Coronary artery (tissue), 2 donors: ENCODE results near the gene ZNRF2.
A peak's percentile ranks its signal among the peaks of the same experiment; 100 is the strongest.

Experiments used
- DNase-seq: peaks from one replicate; pipeline ENCODE4 v3.0.0-alpha.2; 2017; ENCODE audit warnings: low spot score
- H3K27ac ChIP-seq, 2 donors: fragments of 200-600 bp; sonication (generic); one replicate each; pipeline ENCODE4 v1.5.1; 2016 to 2019
- H3K4me3 ChIP-seq: fragments of 200-600 bp; sonication (generic); 2 replicates; pipeline ENCODE4 v1.5.1; 2016; ENCODE audit warnings: mild to moderate bottlenecking, moderate library complexity
- CTCF ChIP-seq: fragments of 200-600 bp; sonication (generic); IDR thresholded peaks from one replicate; pipeline ENCODE4 v1.5.1; 2019; ENCODE audit warnings: antibody characterized with exemption

ZNRF2 gene

GRCh38 chr7:30284298-30285066 lies at the start of gene ZNRF2:
TSS of gene ZNRF2 (plus strand) at chr7:30284597. CDS start at chr7:30285358, 761 bp downstream.
- Histone ChIP-seq H3K4me3 (peak within 1 kb of the TSS; percentile 92), H3K27ac (peak within 1 kb of the TSS; percentile 95 to 98)
- peak; percentile 100 for DNase-seq
- TF ChIP-seq CTCF = no peak

GRCh38 chr7:30237271-30237695 lies 47.1 kb upstream of the ZNRF2 start:
- Histone ChIP-seq H3K4me3 (no peak overlapping the region), H3K27ac (no peak overlapping the region)
- no peak for TF ChIP-seq CTCF
- DNase-seq = no peak

GRCh38 chr7:30238721-30239441 lies 45.5 kb upstream of the ZNRF2 start:
- Histone ChIP-seq H3K4me3 (no peak overlapping the region), H3K27ac (no peak overlapping the region)
- TF ChIP-seq CTCF = no peak
- DNase-seq = no peak

- no peak for TF ChIP-seq CTCF
- DNase-seq = no peak
- H3K4me3 ChIP-seq = no peak overlapping the region
- H3K27ac ChIP-seq = no peak overlapping the region
These were observed 44.1 kb upstream of the ZNRF2 start for GRCh38 chr7:30240106-30240800.

- H3K27ac ChIP-seq = no peak overlapping the region
- DNase-seq = no peak
- TF ChIP-seq CTCF = no peak
These were observed 42.6 kb upstream of the ZNRF2 start for GRCh38 chr7:30241767-30242166.

GRCh38 chr7:30244340-30244739 lies 40.1 kb upstream of the ZNRF2 start:
- Histone ChIP-seq H3K4me3 (no peak overlapping the region), H3K27ac (no peak overlapping the region)
- no peak for DNase-seq
- TF ChIP-seq CTCF = no peak

More at GRCh38 chr7:30241767-30242166, 42.6 kb upstream of the ZNRF2 start:
- no peak overlapping the region for H3K4me3 ChIP-seq
